Endothelial cell of umbilical vein (primary cell): ENCODE measurements around the gene DPP3. TPM values are rescaled to one million over a fixed set of nuclear protein-coding genes. Genes with fewer than 3 reads are reported as not detected.

Source experiments
- BruUV-seq: library from RNA; stranded (reverse); fragments of 400-500 nt; replicated peaks from 2 replicates; lab custom pipeline; 2021; lab: Mats Ljungman, UMichigan
- CTCF ChIA-PET: fragments of 300-600, 350-600 bp; sonication (Branson Sonifier 250); formaldehyde crosslinking; loops from one replicate; lab custom pipeline; 2021; ENCODE audit warnings: antibody characterized with exemption, inconsistent platforms; lab: Charles Lee
- POLR2A ChIA-PET: fragments of 300-600, 350-600 bp; sonication (Branson Sonifier 250); formaldehyde crosslinking; loops from one replicate; lab custom pipeline; 2021; ENCODE audit warnings: antibody characterized with exemption, inconsistent platforms; lab: Charles Lee
- DNase-seq: peaks from one replicate; pipeline ENCODE4 v3.0.0-alpha.2; 2011; ENCODE audit warnings: low read depth, low spot score
- FAIRE-seq: peaks from 2 replicates; lab custom pipeline; 2011; peaks lifted over from hg19 to GRCh38; lab: Jason Lieb, UNC
- H2AFZ ChIP-seq: 2 replicates; pipeline ENCODE4 v1.6.0; 2012; ENCODE audit warnings: low read depth, low read length, control low read depth, inconsistent platforms
- H3K27ac ChIP-seq: 2 replicates; pipeline ENCODE4 v1.5.1; 2011; ENCODE audit warnings: low read depth, mild to moderate bottlenecking, control low read depth, low read length, moderate library complexity; ENCODE audit not compliant: insufficient read depth
- H3K27me3 ChIP-seq, 2 experiments: 2 replicates each; pipeline versions ENCODE4 v1.6.0 to v1.6.1; 2011; ENCODE audit warnings: low read length in 2 of 2, mixed read lengths in 1 of 2; ENCODE audit not compliant: control insufficient read depth in 2 of 2, insufficient read depth in 2 of 2
- H3K36me3 ChIP-seq, 2 experiments: 2 replicates in 1 of 2; 3 replicates in 1 of 2; pipeline ENCODE4 v1.5.1; 2011; ENCODE audit warnings: low read length in 2 of 2, mild to moderate bottlenecking in 1 of 2, moderate library complexity in 1 of 2; ENCODE audit not compliant: control insufficient read depth in 2 of 2, insufficient read depth in 2 of 2; ENCODE audit errors: extremely low read depth in 1 of 2
- H3K4me1 ChIP-seq: 3 replicates; pipeline ENCODE4 v1.5.1; 2011; ENCODE audit warnings: mild to moderate bottlenecking, low read length; ENCODE audit not compliant: control insufficient read depth, insufficient read depth; ENCODE audit errors: extremely low read depth
- H3K4me2 ChIP-seq: 2 replicates; pipeline ENCODE4 v1.6.1; 2011; ENCODE audit warnings: low read length, control low read depth, mixed read lengths; ENCODE audit not compliant: insufficient read depth
- H3K4me3 ChIP-seq, 3 experiments: fragments of 200-600 bp in 1 of 3; sonication (generic), shearing (Covaris generic) in 1 of 3; replicated peaks in 1 of 3; 2 replicates each; pipeline ENCODE4 v1.5.1; 2011 to 2016; ENCODE audit warnings: control low read depth in 3 of 3, low read length in 3 of 3, mild to moderate bottlenecking in 2 of 3, inconsistent platforms in 1 of 3, low read depth in 1 of 3, moderate library complexity in 1 of 3; ENCODE audit not compliant: insufficient read depth in 1 of 3
- H3K79me2 ChIP-seq: 2 replicates; pipeline ENCODE4 v1.6.0; 2012; ENCODE audit warnings: low read length, inconsistent platforms; ENCODE audit not compliant: control insufficient read depth, insufficient read depth
- H3K9ac ChIP-seq: replicated peaks from 2 replicates; pipeline ENCODE3; 2011; ENCODE audit warnings: low read length, control low read depth; ENCODE audit not compliant: insufficient read depth; ENCODE audit errors: extremely low read depth
- H3K9me1 ChIP-seq: replicated peaks from 3 replicates; pipeline ENCODE4 v1.6.0; 2011; ENCODE audit warnings: mild to moderate bottlenecking, low read length; ENCODE audit not compliant: control insufficient read depth, insufficient read depth; ENCODE audit errors: extremely low read depth
- H3K9me3 ChIP-seq: replicated peaks from 2 replicates; pipeline ENCODE4 v1.5.1; 2012; ENCODE audit warnings: low read length, inconsistent platforms; ENCODE audit not compliant: control insufficient read depth, insufficient read depth
- H4K20me1 ChIP-seq: replicated peaks from 2 replicates; pipeline ENCODE3; 2011; ENCODE audit warnings: mild to moderate bottlenecking, low read length; ENCODE audit not compliant: control insufficient read depth, insufficient read depth; ENCODE audit errors: extremely low read depth
- CTCF ChIP-seq, 2 donors: IDR thresholded peaks; 1 replicate in 1 of 2; 2 replicates in 1 of 2; pipeline ENCODE4 v1.5.1; 2011; ENCODE audit warnings: low read length in 2 of 2, mild to moderate bottlenecking in 2 of 2, moderate library complexity in 2 of 2, control low read depth in 1 of 2, inconsistent platforms in 1 of 2, low read depth in 1 of 2; ENCODE audit not compliant: insufficient read depth in 1 of 2; ENCODE audit errors: extremely low read depth in 1 of 2
- EZH2 ChIP-seq: IDR thresholded peaks from 2 replicates; pipeline ENCODE4 v1.6.1; 2012; ENCODE audit warnings: borderline replicate concordance, low read depth, mild to moderate bottlenecking, moderate library complexity, low read length, inconsistent platforms; ENCODE audit not compliant: severe bottlenecking
- FOS ChIP-seq: IDR thresholded peaks from 2 replicates; pipeline ENCODE4 v1.6.1; 2011; ENCODE audit warnings: mild to moderate bottlenecking, low read length, moderate library complexity, borderline replicate concordance; ENCODE audit not compliant: insufficient read depth
- GATA2 ChIP-seq: IDR thresholded peaks from 2 replicates; pipeline ENCODE4 v1.7.0; 2011; ENCODE audit warnings: low read depth, mild to moderate bottlenecking, moderate library complexity, mixed read lengths, low read length; ENCODE audit not compliant: insufficient read length, insufficient read depth
- JUN ChIP-seq: IDR thresholded peaks from 2 replicates; pipeline ENCODE4 v1.6.1; 2011; ENCODE audit warnings: borderline replicate concordance, low read depth; ENCODE audit not compliant: insufficient read length, insufficient read depth
- MAX ChIP-seq: IDR thresholded peaks from 2 replicates; pipeline ENCODE4 v1.6.1; 2011; ENCODE audit not compliant: insufficient read depth, insufficient read length
- MYC ChIP-seq: IDR thresholded peaks from one replicate; pipeline ENCODE4 v1.6.1; 2011; ENCODE audit warnings: mild to moderate bottlenecking, low read depth, low read length
- POLR2A ChIP-seq: IDR thresholded peaks from 2 replicates; pipeline ENCODE4 v1.6.1; 2012; ENCODE audit warnings: low read depth, mild to moderate bottlenecking, control low read depth, low read length
- POLR2AphosphoS5 ChIP-seq: IDR thresholded peaks from 2 replicates; pipeline ENCODE4 v1.6.1; 2012; ENCODE audit warnings: low read depth, mild to moderate bottlenecking, control low read depth, low read length, moderate library complexity; ENCODE audit not compliant: insufficient read depth
- dilution Hi-C: fragments of 300-500 bp; cut with MboI; formaldehyde crosslinking; loops from one replicate; pipeline ENCODE4 v1.15.0; 2019; ENCODE audit warnings: low sequenced_read_pairs; ENCODE audit not compliant: extremely low pct_ligation_motif_present
- intact Hi-C: fragments of 100-400 bp; cut with micrococcal nuclease; formaldehyde crosslinking; loops from one replicate; pipeline ENCODE4 v1.10.0; 2022
- polyA plus RNA-seq, 4 experiments: library from polyadenylated mRNA; depleted of rRNA in 3 of 4; stranded (reverse) in 3 of 4; unstranded in 1 of 4; fragments of >200 nt; gene quantifications; 2 replicates each; pipeline versions ENCODE4 v1.2.1 to v1.2.3, GENCODE V29; 2011 to 2012; ENCODE audit warnings: missing spikeins in 1 of 4
- total RNA-seq: library from RNA; stranded (reverse); gene quantifications from 2 replicates; pipeline ENCODE4 v1.2.3, GENCODE V29; 2021

The DPP3 gene
- total and polyA plus RNA-seq, 2 donors (not counting 3 experiments of a cell fraction or from before 2014, with no cell fraction given), result 46.4 to 50.4 TPM

- intact Hi-C loops (no loop called here), dilution Hi-C loops (no loop called here)
- CTCF ChIA-PET, result interaction anchor here (0.7 to 1.5 kb wide), 2 partner anchors 63 to 129 kb away, joined by 3 to 4 read pairs; partner anchors contain the start of gene RBM4B
- BruUV-seq, result no TSS peak
- DNase-seq, result no peak
- Histone ChIP-seq H3K27me3 (no peaks in the 10 kb centered on the region), H3K4me1 (peaks cover 19% of the 10 kb centered on the region), H2AFZ (no peak overlapping the region), H3K9me3 (no peaks in the 10 kb centered on the region), H3K4me3 (no peak overlapping the region), H4K20me1 (no peaks in the 10 kb centered on the region), H3K79me2 (peaks cover 5% of the 10 kb centered on the region), H3K36me3 (no peaks in the 10 kb centered on the region), H3K9me1 (no peaks in the 10 kb centered on the region), H3K9ac (no peak overlapping the region), H3K27ac (no peak overlapping the region), H3K4me2 (no peak overlapping the region)
- TF ChIP-seq POLR2A (no peak), GATA2 (no peak), FOS (no peak)
- no peak for FAIRE-seq
- POLR2A ChIA-PET, result no interaction called here
These were observed 68.8 kb downstream of the DPP3 start for GRCh38 chr11:66548774-66549630.

DNA sequence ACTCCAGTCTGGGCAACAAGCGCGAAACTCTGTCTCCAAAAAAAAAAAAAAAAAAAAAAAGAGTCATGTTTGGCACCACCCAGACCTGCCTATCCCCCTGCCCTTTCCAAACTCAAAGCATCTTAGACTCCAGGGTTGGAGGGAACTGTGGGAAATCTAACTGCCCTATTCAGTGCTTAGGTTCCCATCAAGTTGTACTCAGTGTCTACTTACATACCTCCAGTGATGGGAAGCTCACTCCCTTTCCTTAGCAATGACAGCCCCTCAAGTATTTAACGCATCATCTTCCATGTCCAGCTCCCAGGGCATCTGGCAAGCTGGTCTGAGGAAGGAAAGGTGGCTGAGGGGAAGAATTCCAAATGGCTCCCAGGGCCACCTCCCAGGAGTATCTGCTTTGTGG, 69.5 kb downstream of the DPP3 start:
- dilution Hi-C loops (no loop called here), intact Hi-C loops (no loop called here)
- H2AFZ ChIP-seq, result no peak overlapping the region
- ChIA-PET POLR2A (no interaction called here), CTCF (interaction anchor here (1.5 kb wide), 1 partner anchor 128 kb away, joined by 4 read pairs; the partner anchor contains the start of gene RBM4B)
- H3K27me3 ChIP-seq, result no peaks in the 10 kb centered on the region
- no peaks in the 10 kb centered on the region for H4K20me1 ChIP-seq
- peaks cover 5% of the 10 kb centered on the region for H3K79me2 ChIP-seq
- no peaks in the 10 kb centered on the region for H3K9me1 ChIP-seq
- H3K4me1 ChIP-seq, result peaks cover 13% of the 10 kb centered on the region
- H3K36me3 ChIP-seq, result no peaks in the 10 kb centered on the region
- no peak overlapping the region for H3K9ac ChIP-seq
- no peak overlapping the region for H3K27ac ChIP-seq
- no peaks in the 10 kb centered on the region for H3K9me3 ChIP-seq
- DNase-seq (no peak), FAIRE-seq (no peak)
- BruUV-seq, result no TSS peak
- no peak overlapping the region for H3K4me2 ChIP-seq
- no peak overlapping the region for H3K4me3 ChIP-seq
- TF ChIP-seq POLR2A (no peak), CTCF (IDR thresholded peaks at IDR 0.05; ENCODE audit: extremely low read depth in 1 of 2, insufficient read depth in 1 of 2, low read depth in 1 of 2, low read length in 2 of 2) (no peak), MAX (no peak), POLR2AphosphoS5 (no peak), FOS (no peak), MYC (no peak), EZH2 (no peak), JUN (no peak), GATA2 (no peak)
